Measurements from ENCODE around the gene CGB8.
A peak's percentile ranks its signal among the peaks of the same experiment; 100 is the strongest.

Gene CGB8

DNA sequence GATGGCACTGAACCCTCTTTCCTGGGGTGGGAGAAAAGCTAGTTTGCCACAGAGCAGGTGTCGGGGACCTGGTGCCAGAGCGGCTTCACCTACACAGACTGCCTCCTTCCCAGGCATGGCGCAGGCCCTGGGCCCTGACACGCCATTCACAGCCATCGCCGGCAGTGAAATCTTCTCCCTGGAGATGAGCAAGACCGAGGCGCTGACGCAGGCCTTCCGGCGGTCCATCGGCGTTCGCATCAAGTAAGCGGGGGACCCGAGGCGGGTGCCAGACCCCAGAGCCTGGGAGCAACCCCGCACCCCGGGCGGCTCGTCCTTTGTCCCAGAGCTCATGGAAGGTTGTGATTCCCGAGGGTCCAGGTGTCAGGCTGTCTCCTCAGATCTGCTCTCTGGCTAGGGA, 42.0 kb downstream of the CGB8 start:
- peaks cover 70% of the 10 kb centered on the region for H3K36me3 Mint-ChIP-seq
- no peak for ATAC-seq
- no peak overlapping the region for H3K27ac Mint-ChIP-seq

DNA sequence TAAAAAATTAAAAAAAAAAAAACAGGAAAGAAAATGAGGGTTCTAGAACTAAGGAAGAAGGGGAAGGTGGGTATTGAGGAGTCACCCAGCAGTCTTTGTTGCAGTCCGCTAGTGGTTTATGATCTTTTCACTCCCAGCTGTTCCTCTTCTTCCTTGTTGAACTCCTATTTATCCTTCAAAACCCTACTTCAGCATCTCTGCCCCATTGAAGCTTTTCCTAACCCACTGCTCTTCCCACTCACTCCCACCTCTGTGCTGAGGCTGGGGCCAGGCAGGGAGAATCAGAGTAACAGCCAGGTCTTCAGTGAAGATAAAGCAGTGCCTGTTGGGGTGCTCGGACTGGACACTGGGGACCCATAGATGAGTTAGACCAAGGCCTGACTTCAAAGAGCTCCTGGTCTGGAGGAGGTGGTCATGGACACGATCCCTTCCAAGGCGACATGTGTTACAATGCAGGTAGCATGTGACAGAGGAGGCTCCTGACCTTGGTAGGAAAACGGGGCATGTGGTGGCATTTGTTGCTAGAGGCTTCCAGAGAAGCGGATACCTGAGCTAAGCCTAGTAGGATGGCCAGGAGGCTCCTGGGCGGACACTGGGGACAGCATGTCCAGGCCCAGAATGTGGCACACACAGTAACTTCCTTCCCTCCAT, 43.8 kb downstream of the CGB8 start:
- H3K4me1 Mint-ChIP-seq = peaks cover under 1% of the 10 kb centered on the region
- H3K36me3 Mint-ChIP-seq = peaks cover 55% of the 10 kb centered on the region
- ATAC-seq = no peak
- H3K27me3 Mint-ChIP-seq = no peaks in the 10 kb centered on the region
- H3K27ac Mint-ChIP-seq = no peak overlapping the region
- H3K4me3 Mint-ChIP-seq = no peak overlapping the region
- no peaks in the 10 kb centered on the region for H3K9me3 Mint-ChIP-seq

More for the DNA sequence above, 42.0 kb downstream of the CGB8 start:
- Mint-ChIP-seq H3K9me3 (no peaks in the 10 kb centered on the region), H3K4me3 (no peak overlapping the region), H3K27me3 (no peaks in the 10 kb centered on the region), H3K4me1 (no peaks in the 10 kb centered on the region)

DNA sequence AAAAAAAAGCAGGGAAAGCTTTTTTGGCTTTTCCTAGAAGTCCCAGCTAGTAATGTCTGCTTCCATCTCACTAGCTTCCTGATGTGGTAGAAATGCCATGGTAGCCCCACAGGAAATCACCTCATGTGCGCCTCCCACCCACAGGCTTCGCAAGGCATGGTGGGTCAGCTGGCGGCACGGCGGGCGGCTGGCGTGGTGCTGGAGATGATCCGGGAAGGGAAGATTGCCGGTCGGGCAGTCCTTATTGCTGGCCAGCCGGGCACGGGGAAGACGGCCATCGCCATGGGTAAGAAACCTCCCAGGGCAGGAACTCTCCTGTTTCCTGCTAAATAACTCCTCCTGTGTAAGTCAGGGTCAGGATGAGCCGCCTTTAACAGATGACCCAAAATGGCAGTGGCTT, 44.8 kb downstream of the CGB8 start:
- no peak overlapping the region for H3K27ac Mint-ChIP-seq
- peaks cover 9% of the 10 kb centered on the region for H3K4me1 Mint-ChIP-seq
- no peaks in the 10 kb centered on the region for H3K9me3 Mint-ChIP-seq
- no peak overlapping the region for H3K4me3 Mint-ChIP-seq
- peaks cover 57% of the 10 kb centered on the region for H3K36me3 Mint-ChIP-seq
- no peak for ATAC-seq
- H3K27me3 Mint-ChIP-seq = no peaks in the 10 kb centered on the region

DNA sequence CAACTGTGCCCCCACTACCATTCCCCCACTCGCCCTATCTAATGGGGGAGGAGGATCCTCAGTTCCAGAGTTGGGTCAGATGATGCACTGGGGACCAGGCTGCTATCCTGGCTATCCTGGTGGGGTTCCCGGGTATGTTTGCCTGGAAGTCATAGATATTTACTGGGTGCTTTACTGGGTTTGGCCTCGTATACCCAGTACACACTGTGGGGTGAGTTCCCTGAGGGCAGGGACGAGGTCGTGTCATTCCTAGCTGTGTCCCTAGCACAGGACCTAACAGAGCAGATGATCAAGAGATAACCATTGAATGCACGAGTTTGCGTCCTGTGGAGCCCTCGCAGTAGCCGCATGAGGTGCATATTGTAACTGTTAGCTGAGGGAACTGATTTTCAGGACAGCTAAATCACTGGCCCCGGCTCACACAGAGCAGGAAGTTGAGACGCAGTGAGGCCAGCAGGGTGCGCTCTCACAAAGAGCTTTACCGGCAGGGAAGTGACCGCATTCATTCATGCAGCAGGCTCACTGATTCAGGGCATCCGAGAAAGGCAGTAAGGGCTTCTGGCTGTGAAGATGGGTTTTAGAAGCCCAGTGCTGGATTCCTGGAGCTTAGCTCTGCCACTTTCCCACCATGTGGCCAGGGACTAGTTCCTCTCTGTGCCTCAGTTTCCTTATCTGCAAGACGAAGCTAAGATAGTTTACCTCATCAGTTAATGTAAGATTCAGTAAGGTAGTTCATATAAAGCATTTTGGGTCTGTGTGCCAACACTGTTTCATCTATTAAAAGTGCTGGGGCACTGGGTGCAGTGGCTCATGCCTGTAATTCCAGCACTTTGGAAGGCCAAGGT, 49.2 kb downstream of the CGB8 start:
- Mint-ChIP-seq H3K4me3 (no peak overlapping the region), H3K36me3 (peaks cover 46% of the 10 kb centered on the region), H3K4me1 (peaks cover 32% of the 10 kb centered on the region), H3K27me3 (no peaks in the 10 kb centered on the region), H3K9me3 (no peaks in the 10 kb centered on the region), H3K27ac (no peak overlapping the region)
- ATAC-seq = peak; percentile 80

DNA sequence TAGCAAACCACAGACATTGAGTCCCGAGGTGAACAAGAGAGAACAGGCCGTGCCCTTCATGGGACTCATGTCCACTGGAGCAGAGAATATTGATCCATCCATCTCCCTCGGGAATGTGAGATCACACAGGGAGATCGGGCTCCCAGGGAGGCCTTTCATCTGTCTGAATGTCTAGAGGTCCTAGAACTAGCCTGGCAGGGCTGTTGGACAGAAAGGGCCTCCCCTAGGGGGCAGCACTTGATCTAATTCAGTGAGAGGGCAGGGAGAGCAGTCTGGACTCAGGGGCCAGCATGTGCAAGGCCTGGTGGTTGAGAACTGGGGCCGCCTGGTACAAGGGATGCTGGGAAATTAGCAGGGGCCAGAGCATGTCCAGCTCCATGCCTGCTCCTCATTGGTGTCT, 50.9 kb downstream of the CGB8 start:
- peaks cover 44% of the 10 kb centered on the region for H3K4me1 Mint-ChIP-seq
- no peaks in the 10 kb centered on the region for H3K27me3 Mint-ChIP-seq
- no peak for ATAC-seq
- H3K4me3 Mint-ChIP-seq = no peak overlapping the region
- no peak overlapping the region for H3K27ac Mint-ChIP-seq
- H3K9me3 Mint-ChIP-seq = no peaks in the 10 kb centered on the region
- H3K36me3 Mint-ChIP-seq = peaks cover 36% of the 10 kb centered on the region
